ENCODE measurements around the gene HPS6.

DNA sequence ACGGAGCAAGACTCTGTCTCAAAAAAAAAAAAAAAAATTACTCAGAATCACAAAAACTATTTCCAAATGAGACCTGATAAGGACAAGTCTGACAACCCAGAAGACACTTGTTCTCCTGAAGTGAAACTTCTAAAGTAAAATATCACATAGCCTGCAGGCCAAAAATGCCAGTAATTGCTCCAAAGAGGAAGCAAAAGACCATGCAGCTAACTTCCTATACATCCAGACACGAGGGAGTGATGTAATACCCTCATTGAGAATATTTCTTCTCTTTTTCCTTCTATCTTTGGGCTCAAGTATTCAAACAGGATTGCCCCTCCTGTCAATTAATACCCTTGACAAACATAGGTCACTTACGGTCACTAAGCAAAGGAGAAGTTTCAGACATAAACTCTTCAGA, 40.4 kb upstream of the HPS6 start:
- no peak for TF ChIP-seq EP300 (IDR thresholded peaks at IDR 0.05)
- TF ChIP-seq CTCF (IDR thresholded peaks at IDR 0.05): no peak
